HepG2 (cell line): ENCODE results near the gene NOP9. TPM values are rescaled to one million over a fixed set of nuclear protein-coding genes. Genes with fewer than 3 reads are reported as not detected.

Experiments
- ATAC-seq: fragments of 200-7000 bp; cut with Tn5 transposase; 3 replicates; pipeline ENCODE4 v1.9.1; 2020; ENCODE audit warnings: mild to moderate bottlenecking, moderate library complexity
- BruUV-seq: library from RNA; stranded (reverse); fragments of 400-500 nt; replicated peaks from 2 replicates; lab custom pipeline; 2021; lab: Mats Ljungman, UMichigan
- CTCF ChIA-PET: fragments of 300-600 bp; formaldehyde crosslinking; extraction: SDS; loops from one replicate; lab custom pipeline; 2021; ENCODE audit warnings: low total read pairs, inconsistent platforms, low intra/inter-chr PET ratio; lab: Yijun Ruan, JAX
- POLR2A ChIA-PET: fragments of 350-600 bp; sonication (Branson Sonifier 250); formaldehyde crosslinking; loops from one replicate; lab custom pipeline; 2020; ENCODE audit warnings: antibody characterized with exemption, inconsistent platforms; lab: Yijun Ruan, JAX
- DNase-seq: peaks from one replicate; pipeline ENCODE4 v3.0.0-alpha.2; 2015; ENCODE audit warnings: low spot score
- FAIRE-seq: peaks from 3 replicates; lab custom pipeline; 2011; peaks lifted over from hg19 to GRCh38; lab: Jason Lieb, UNC
- H2AFZ ChIP-seq: one replicate; pipeline ENCODE4 v1.6.1; 2011; ENCODE audit warnings: low read length, inconsistent platforms
- H3K27ac ChIP-seq: fragments of 300-600 bp; 3 replicates; pipeline ENCODE4 v1.8.0; 2011; ENCODE audit warnings: mixed run types, mild to moderate bottlenecking, mixed read lengths, low read length, inconsistent platforms; ENCODE audit not compliant: insufficient read depth; ENCODE audit errors: extremely low read length
- H3K27me3 ChIP-seq, 2 experiments: fragments of 200-600 bp in 1 of 2; 2 replicates in 1 of 2; 3 replicates in 1 of 2; pipeline versions ENCODE4 v1.6.0 to v1.8.0; 2011; ENCODE audit warnings: low read length in 2 of 2, mild to moderate bottlenecking in 2 of 2, moderate library complexity in 2 of 2, inconsistent platforms in 1 of 2; ENCODE audit not compliant: insufficient read depth in 2 of 2, control insufficient read depth in 1 of 2
- H3K36me3 ChIP-seq, 2 experiments: fragments of 200-600 bp in 1 of 2; replicated peaks in 1 of 2; 2 replicates in 1 of 2; 3 replicates in 1 of 2; pipeline versions ENCODE4 v1.5.1 to v1.8.0; 2011; ENCODE audit warnings: low read length in 2 of 2, inconsistent platforms in 1 of 2; ENCODE audit not compliant: insufficient read depth in 2 of 2, control insufficient read depth in 1 of 2
- H3K4me1 ChIP-seq: 2 replicates; pipeline ENCODE4 v1.5.1; 2012; ENCODE audit warnings: low read length, inconsistent platforms; ENCODE audit not compliant: insufficient read depth
- H3K4me2 ChIP-seq: 2 replicates; pipeline ENCODE4 v1.6.0; 2011; ENCODE audit warnings: low read depth, low read length, inconsistent platforms
- H3K4me3 ChIP-seq, 3 experiments: fragments of 200-600 bp in 1 of 3; sonication (generic), shearing (Covaris generic) in 1 of 3; replicated peaks in 1 of 3; 2 replicates each; pipeline ENCODE4 v1.5.1; 2011 to 2016; ENCODE audit warnings: low read length in 3 of 3, inconsistent platforms in 2 of 3, low read depth in 2 of 3, mild to moderate bottlenecking in 2 of 3, control low read depth in 1 of 3, mixed read lengths in 1 of 3; ENCODE audit not compliant: insufficient read depth in 1 of 3
- H3K79me2 ChIP-seq: one replicate; pipeline ENCODE4 v1.6.1; 2011; ENCODE audit warnings: low read length, inconsistent platforms; ENCODE audit not compliant: insufficient read depth
- H3K9ac ChIP-seq: 2 replicates; pipeline ENCODE4 v1.6.0; 2011; ENCODE audit warnings: mild to moderate bottlenecking, low read depth, low read length, inconsistent platforms; ENCODE audit not compliant: insufficient read depth
- H3K9me3 ChIP-seq: 2 replicates; pipeline ENCODE4 v1.5.1; 2012; ENCODE audit warnings: mild to moderate bottlenecking, low read length
- H4K20me1 ChIP-seq: 2 replicates; pipeline ENCODE4 v1.6.0; 2011; ENCODE audit warnings: inconsistent platforms, mild to moderate bottlenecking, low read length, moderate library complexity; ENCODE audit not compliant: insufficient read depth
- AGO2 ChIP-seq: fragments of 200-400 bp; formaldehyde crosslinking; optimal IDR thresholded peaks from 2 replicates; pipeline ENCODE3; 2017; ENCODE audit warnings: mild to moderate bottlenecking, low read depth, low read length, moderate library complexity
- ARID4A ChIP-seq: sonication (generic); formaldehyde crosslinking; IDR thresholded peaks from 2 replicates; pipeline ENCODE4 v1.5.0; 2020; ENCODE audit warnings: mild to moderate bottlenecking, missing genetic modification reagents, borderline replicate concordance
- BORCS8-MEF2B ChIP-seq: sonication (generic); formaldehyde crosslinking; IDR thresholded peaks from 2 replicates; pipeline ENCODE4 v1.8.0; 2022; ENCODE audit warnings: mild to moderate bottlenecking, missing genetic modification reagents
- KDM5B ChIP-seq: sonication (generic); formaldehyde crosslinking; IDR thresholded peaks from 2 replicates; pipeline ENCODE4 v1.4.0; 2020; ENCODE audit warnings: missing genetic modification reagents, mild to moderate bottlenecking, borderline replicate concordance
- THYN1 ChIP-seq: sonication (generic); formaldehyde crosslinking; IDR thresholded peaks from 2 replicates; pipeline ENCODE4 v1.8.1; 2023; ENCODE audit warnings: low read depth, mild to moderate bottlenecking, moderate library complexity, missing genetic modification reagents, borderline replicate concordance
- ZBTB34 ChIP-seq: sonication (generic); formaldehyde crosslinking; IDR thresholded peaks from 2 replicates; pipeline ENCODE4 v1.8.0; 2022; ENCODE audit warnings: mild to moderate bottlenecking, missing genetic modification reagents
- ZNF713 ChIP-seq: sonication (generic); formaldehyde crosslinking; IDR thresholded peaks from 2 replicates; pipeline ENCODE4 v1.4.0; 2020; ENCODE audit warnings: mild to moderate bottlenecking, missing genetic modification reagents
- ZNF790 ChIP-seq: sonication (generic); formaldehyde crosslinking; IDR thresholded peaks from 2 replicates; pipeline ENCODE4 v1.8.0; 2022; ENCODE audit warnings: missing genetic modification reagents, mild to moderate bottlenecking, borderline replicate concordance
- ZNF850 ChIP-seq: sonication (generic); formaldehyde crosslinking; conservative IDR thresholded peaks from 2 replicates; pipeline ENCODE4 v1.9.0; 2021; ENCODE audit warnings: mild to moderate bottlenecking, missing genetic modification reagents
- WGBS: methylation state at CpG from one replicate; pipeline ENCODE4 v1.1.6; 2017; ENCODE audit warnings: low lambda C conversion rate; 5-methylcytosine and 5-hydroxymethylcytosine counted together
- in situ Hi-C: cut with HindIII; loops from 2 replicates; pipeline ENCODE4 v1.10.0; 2017; ENCODE audit warnings: low pct_unique_long_range_greater_than_20kb; ENCODE audit not compliant: extremely low pct_ligation_motif_present
- intact Hi-C: fragments of 100-400 bp; cut with micrococcal nuclease; formaldehyde crosslinking; loops from one replicate; pipeline ENCODE4 v1.10.0; 2022; ENCODE audit not compliant: unreplicated experiment
- polyA plus RNA-seq, 8 experiments: library from polyadenylated mRNA; depleted of rRNA in 3 of 8; stranded (reverse) in 7 of 8; unstranded in 1 of 8; fragments of >200 nt; fragmentation: Illumina TruSeq in 4 of 8; extraction: Trizol in 4 of 8; gene quantifications; 2 replicates each; pipeline versions ENCODE4 v1.2.1 to v1.2.3, GENCODE V29; 2011 to 2016; ENCODE audit warnings: low read depth in 4 of 8, missing spikeins in 1 of 8, mixed read lengths in 1 of 8; ENCODE audit not compliant: insufficient read depth in 1 of 8
- total RNA-seq, 5 experiments: library from RNA; depleted of rRNA; stranded (reverse); fragments of >200 nt; fragmentation: Illumina TruSeq; extraction: Trizol; gene quantifications; 2 replicates each; pipeline ENCODE4 v1.2.3, GENCODE V29; 2016; ENCODE audit warnings: low read depth in 1 of 5

NOP9 gene
- total and polyA plus RNA-seq, 2 of the 13 experiments (the other 11 are each of a cell fraction or from before 2014, with no cell fraction given): 24.5 to 61.6 TPM

DNA sequence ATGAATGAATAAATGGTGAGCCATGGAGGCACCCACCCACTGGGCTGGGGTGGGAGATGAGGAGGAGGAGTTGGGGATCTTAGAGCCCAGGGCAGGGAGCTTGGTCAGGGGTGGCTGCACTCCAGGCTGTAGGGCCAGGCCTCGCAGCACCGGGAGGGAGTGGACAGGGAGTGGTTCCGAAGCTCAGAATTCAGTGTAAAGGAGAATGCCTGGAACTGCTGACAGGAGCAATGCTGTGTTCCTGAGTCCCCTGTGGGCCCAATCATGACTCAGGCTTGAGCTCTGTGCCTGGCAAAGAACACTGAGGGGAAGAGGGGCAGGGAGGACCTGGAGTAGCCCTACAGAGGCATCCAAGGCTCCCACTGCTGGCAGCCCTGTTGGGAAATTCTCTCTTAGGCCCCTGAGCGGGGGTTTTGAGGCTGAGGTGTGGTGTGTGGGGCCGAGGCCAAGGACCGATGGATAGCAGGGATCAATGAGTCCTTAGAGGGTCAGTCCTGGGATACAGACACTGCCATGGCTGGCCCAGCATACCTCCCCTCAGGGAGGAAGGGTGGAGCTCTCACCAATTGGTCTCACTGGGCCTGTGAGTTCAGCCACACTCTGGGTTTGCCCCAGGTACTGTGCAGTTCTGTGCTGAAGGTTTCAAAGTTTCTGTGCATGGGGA, 18.7 kb upstream of the NOP9 start:
- no peaks in the 10 kb centered on the region for H3K27me3 ChIP-seq
- H3K4me2 ChIP-seq: no peak overlapping the region
- TF ChIP-seq BORCS8-MEF2B: 0 out of 2 replicates have a peak, but pooled peaks have one; percentile 53
- TF ChIP-seq AGO2: peak; percentile 29
- no peak for TF ChIP-seq THYN1 (CRISPR knock-in tag)
- TF ChIP-seq ARID4A: 0 out of 2 replicates have a peak, but pooled peaks have one; percentile 13
- TF ChIP-seq ZNF713 (CRISPR knock-in tag): no peak
- 0 out of 2 replicates have a peak, but pooled peaks have one; percentile 22 for TF ChIP-seq ZNF790
- TF ChIP-seq ZNF850 (CRISPR knock-in tag): no peak
- 0 out of 2 replicates have a peak, but pooled peaks have one; percentile 31 for TF ChIP-seq KDM5B (CRISPR knock-in tag)
- peak; percentile 27; the same call in 1 of the 2 replicates for TF ChIP-seq ZBTB34
- no peaks in the 10 kb centered on the region for H3K79me2 ChIP-seq
- intact Hi-C loops: no loop called here
- POLR2A ChIA-PET: interaction anchor here (0.9 to 4.8 kb wide), 6 partner anchors 7 to 86 kb away, joined by 3 to 27 read pairs (median 6); partner anchors contain the start of genes CIDEB, RABGGTA, TINF2 and TM9SF1
- no peaks in the 10 kb centered on the region for H4K20me1 ChIP-seq
- WGBS: 80% methylated on average over 6 of the region's 6 CpGs
- no peak; the same call in 2 of the 3 replicates for ATAC-seq
- no peak overlapping the region for H3K9ac ChIP-seq
- H3K27ac ChIP-seq: no peak overlapping the region
- CTCF ChIA-PET: no interaction called here
- in situ Hi-C loops: no loop called here
- DNase-seq: no peak
- no peak overlapping the region for H2AFZ ChIP-seq
- no peaks in the 10 kb centered on the region for H3K4me1 ChIP-seq
- H3K4me3 ChIP-seq: no peak overlapping the region
- no peak for FAIRE-seq
- H3K36me3 ChIP-seq: no peaks in the 10 kb centered on the region
- H3K9me3 ChIP-seq: no peaks in the 10 kb centered on the region
- no TSS peak for BruUV-seq
